ENCODE data around the gene KCTD2.
"Not testable (repeated sequence)": the region's sequence is repeated elsewhere in the genome, so short reads cannot be mapped to it uniquely, and the experiment has no call there.

KCTD2 gene, protein sequence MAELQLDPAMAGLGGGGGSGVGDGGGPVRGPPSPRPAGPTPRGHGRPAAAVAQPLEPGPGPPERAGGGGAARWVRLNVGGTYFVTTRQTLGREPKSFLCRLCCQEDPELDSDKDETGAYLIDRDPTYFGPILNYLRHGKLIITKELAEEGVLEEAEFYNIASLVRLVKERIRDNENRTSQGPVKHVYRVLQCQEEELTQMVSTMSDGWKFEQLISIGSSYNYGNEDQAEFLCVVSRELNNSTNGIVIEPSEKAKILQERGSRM

DNA sequence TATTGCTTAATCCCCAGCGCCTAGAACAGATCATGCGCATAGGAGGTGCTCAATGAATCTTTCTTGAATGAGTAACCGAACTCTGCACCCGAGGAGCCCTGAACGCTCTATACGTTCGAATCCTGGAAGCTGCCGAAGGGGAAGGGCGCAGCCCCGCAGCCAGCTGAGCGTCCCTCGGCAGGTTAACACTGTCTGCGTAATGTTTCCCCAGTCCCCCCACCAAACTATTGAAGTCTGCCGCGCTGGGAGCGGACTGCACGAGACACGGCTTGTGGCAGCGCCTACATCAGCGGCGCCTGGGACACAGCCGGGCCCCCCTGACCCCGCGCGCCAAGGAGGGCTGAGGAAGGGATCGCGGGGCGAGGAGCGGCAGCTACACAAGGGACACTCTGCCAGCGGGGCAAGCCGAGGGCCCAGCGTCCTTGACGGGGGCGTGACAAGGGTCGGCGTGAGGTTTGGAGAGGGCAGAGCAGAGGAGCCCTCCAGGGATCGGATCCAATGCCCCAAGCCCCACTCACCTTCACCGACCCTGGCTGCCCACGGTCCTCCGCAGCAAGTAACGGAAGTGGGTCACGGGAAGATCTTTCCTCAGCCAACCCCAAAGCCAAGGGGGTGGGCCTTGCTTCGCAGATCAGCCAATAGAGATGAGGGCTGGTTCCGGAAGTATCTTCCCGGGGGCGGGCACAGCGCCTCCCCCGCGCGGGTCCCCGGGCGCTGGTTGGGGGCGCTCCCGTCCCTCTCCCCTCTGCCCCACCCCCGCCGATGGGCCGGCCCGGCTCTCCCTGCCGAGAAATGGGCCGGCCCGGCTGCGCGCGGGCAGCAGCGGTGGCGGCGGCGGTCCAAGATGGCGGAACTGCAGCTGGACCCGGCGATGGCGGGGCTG lies at the start of gene KCTD2, which contains the start of gene ATP5PD:
KCTD2 (plus strand) TSS at position 819 of the 883 bp plus-strand sequence; CDS start at position 845, 26 bp downstream.
ATP5PD (minus strand) TSS at position 563 of the 883 bp plus-strand sequence. CDS start 4,319 bp downstream, outside the sequence.
- DNase-seq (ENCODE audit: low read depth, low spot score) = peak; percentile 92

- DNase-seq (ENCODE audit: low read depth, low spot score) = no peak
Measured at GRCh38 chr17:74998783-74999182, 48.2 kb upstream of the KCTD2 start.

DNA sequence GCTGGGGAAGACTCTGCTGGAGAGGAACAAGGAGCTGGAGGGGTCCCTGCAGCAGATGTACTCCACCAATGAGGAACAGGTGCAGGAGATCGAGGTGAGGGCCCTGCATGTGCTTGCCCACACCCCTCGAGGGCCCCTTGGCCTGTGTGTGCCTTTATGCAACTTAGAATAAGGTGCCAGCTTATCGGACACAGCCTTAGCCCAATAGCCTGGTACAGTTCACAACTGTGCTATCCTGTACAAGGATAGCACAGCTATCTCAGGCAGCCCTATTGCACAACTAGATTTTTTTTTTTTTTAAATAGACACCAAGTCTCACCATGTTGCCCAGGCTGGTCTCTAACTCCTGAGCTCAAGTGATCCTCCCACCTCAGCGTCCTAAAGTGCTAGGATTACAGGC lies 47.5 kb upstream of the KCTD2 start:
- no peak for DNase-seq (ENCODE audit: low read depth, low spot score)

DNA sequence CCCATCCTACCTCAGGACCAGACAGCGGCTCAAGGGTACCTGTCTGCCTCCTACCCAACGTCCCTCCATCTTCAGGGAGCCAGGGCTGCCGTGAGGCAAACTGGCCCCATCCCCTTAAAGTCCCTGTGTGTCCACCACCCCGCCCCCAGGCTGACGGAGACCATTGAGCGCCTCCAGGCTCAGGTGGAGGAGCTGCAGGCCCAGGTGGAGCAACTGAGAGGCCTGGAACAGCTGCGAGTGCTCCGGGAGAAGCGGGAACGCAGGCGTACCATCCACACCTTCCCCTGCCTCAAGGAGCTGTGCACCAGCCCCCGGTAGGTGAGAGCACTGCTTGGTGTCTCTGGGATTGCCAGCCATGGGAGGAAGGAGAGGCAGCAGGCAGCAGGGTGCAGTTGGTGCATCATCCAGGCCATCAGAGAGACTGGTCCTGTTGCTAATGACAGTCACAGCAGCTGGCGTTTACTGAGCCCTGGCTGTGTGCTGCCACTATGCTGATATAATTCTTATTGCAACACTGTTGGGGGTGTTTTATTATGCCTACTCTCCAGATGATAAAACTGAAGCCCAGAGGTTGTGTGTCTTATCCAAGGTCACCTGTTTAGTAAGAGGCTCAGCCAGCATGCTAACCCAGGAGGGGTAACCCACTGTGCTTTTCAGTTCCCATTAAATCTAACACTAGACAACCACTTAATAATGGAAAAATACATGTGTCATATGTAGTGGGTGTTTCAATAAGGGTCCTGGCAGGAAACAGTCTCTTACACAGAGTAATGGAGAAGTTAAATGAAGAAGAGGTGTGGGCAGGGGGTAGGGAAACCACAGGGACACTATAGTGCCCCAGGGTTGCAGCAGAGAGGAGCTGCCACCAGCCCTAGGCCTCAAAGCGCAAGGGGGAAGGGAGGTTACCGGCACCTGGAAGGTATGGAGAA lies 44.8 kb upstream of the KCTD2 start:
- DNase-seq (ENCODE audit: low read depth, low spot score) = no peak

DNA sequence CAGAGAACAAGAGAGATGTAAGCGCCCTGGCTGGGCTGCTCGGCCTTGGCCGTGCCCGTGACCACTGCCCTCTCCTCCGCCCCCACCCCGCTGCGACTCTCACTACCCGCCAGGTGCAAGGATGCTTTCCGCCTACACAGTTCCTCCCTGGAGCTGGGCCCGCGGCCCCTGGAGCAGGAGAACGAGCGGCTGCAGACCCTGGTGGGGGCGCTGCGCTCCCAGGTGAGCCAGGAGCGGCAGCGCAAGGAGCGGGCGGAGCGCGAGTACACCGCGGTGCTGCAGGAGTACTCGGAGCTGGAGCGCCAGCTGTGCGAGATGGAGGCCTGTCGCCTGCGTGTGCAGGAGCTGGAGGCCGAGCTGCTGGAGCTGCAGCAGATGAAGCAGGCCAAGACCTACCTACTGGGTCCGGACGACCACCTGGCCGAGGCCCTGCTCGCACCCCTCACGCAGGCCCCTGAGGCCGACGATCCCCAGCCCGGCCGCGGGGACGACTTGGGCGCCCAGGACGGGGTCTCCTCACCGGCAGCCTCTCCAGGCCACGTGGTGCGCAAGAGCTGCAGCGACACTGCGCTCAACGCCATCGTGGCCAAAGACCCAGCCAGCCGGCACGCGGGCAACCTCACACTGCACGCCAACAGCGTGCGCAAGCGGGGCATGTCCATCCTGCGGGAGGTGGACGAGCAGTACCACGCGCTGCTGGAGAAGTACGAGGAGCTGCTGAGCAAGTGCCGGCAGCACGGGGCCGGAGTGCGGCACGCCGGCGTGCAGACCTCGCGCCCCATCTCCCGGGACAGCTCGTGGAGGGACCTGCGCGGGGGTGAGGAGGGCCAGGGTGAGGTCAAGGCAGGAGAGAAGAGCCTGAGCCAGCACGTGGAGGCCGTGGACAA lies 43.7 kb upstream of the KCTD2 start:
- no peak for DNase-seq (ENCODE audit: low read depth, low spot score)

- no peak for DNase-seq (ENCODE audit: low read depth, low spot score)
Measured at GRCh38 chr17:75003957-75004355, 43.1 kb upstream of the KCTD2 start.

DNA sequence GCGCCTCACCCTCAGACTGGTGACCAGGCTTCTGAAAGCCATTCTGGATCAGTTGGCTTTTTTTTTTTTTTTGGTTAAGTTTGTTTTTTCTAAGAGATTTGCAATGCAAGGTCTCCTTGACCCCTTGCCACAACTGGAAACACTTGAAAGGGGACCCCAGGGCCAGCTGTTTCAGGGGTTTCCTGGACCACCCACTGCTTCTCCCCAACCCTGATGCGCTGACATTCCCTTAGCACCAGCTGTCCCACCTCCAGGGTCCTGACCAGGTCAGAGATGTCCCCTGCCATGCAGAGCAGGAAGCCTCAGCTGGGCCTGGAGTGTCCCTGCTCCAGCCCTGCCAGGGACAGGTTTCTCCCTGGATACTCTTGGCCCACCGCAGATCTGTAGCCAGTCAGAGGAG lies 42.7 kb upstream of the KCTD2 start:
- no peak for DNase-seq (ENCODE audit: low read depth, low spot score)

GRCh38 chr17:75005291-75005690 lies 41.7 kb upstream of the KCTD2 start:
- DNase-seq (ENCODE audit: low read depth, low spot score) = no peak

DNA sequence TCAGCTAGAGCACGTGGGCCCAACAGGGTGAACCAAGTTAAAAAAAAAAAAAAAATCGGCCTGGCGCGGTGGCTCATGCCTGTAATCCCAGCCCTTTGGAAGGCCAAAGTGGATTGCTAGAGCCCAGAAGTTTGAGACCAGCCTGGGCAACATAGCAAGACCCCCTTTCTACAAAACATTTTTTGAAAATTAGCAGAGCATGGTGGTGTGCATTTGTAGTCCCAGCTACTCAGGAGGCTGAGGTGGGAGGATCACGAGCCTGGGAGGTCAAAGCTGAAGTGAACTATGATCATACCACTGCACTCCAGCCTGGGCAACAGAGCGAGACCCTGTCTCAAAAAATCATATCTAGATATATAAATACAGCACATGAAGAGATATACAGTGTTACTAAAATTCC lies 40.9 kb upstream of the KCTD2 start:
- DNase-seq (ENCODE audit: low read depth, low spot score) = not testable (repeated sequence)

DNA sequence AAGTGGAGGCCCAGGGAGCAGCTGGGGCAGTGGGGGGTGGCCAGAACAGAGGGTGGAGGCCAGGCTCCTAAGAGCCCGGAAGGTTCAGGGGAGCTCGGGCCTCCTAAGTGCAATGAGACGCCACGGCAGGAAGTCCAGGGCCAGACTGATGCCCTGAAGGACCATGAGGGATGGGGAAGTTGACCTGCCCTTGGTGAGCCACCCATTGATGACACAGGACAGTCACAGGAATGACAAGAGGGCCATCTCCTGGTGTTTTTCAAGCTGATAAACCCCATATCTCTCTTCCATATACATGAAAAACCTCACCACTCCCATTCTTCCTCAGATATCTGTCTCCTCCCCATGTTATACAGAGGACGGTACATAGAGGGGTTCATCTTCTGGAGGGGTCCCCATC lies 40.4 kb upstream of the KCTD2 start:
- no peak for DNase-seq (ENCODE audit: low read depth, low spot score)

- no peak for DNase-seq (ENCODE audit: low read depth, low spot score)
Measured at GRCh38 chr17:75008373-75008772, 38.7 kb upstream of the KCTD2 start.

DNA sequence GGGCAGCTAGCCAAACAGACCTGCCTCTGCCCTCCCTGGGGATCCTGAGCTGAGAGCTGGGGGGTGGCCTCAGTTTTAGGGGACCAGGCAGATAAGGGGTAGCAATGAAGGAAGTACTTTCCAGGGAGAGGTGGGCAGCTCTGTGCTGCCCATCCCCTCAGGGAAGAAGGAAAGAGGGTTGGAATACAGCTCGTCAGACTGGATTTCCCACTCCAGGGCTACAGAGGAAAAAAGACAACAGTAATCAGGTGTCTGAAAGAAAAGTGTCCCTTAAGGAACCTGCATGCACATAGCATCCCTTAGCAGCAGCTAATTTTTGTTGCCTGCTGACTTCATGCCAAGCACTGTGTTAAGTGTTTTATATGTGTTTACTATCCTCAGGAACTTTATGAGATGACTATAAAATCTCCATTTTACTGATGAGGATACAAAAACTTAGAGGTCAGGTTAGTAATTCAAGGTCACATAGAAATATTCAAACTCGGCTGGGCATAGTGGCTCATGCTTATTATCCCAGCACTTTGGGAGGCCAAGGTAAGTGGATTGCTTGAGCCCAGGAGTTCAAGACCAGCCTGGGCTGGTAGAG lies 37.8 kb upstream of the KCTD2 start:
- DNase-seq (ENCODE audit: low read depth, low spot score) = no peak

- DNase-seq (ENCODE audit: low read depth, low spot score) = no peak
Measured at GRCh38 chr17:75010683-75011400, 36.2 kb upstream of the KCTD2 start.

DNA sequence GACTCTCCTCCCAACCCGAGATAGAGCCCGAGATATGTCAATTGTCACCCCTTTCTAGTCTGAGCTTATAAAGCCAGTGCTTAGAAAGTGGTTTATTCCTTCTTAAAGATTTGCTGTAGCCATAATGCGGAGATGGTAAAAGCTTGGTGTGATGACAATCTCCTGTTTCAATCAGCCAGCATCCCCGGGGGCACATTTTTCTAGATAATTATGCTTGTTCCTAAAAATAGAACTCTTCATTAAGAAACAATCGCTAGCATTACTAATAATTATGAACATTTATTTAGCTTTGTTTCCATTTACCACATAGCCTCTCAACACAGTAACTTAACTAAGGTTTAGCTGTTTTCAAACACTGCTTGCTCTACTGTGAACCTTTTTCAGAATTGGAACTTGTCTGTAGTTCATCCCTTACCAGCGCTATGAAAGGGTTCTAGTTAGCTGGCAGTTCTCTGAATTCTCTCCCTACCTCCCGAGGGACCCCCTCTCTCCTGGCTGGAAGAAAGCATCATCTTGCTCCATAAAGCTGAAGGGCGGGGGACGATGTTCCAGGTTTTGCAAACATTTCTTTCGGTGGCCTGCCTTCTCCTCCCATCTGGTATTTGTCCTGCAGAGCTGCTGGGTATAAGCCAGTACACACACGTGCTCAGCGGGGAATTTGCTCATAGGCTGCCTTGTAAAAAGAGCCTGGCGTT lies 35.5 kb upstream of the KCTD2 start:
- DNase-seq (ENCODE audit: low read depth, low spot score) = no peak

DNA sequence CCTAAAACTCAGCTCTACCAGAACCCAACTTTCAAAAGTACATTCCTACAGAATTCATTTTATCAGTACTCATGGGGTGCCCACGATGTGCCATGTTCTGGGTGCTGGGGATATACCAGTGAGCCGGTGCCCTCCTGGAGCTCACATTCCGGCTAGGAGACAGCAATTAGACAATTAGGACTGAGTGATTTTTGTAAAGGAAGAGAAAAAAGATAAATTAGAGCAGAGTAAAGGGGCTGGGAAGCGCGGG lies 35.0 kb upstream of the KCTD2 start:
- DNase-seq (ENCODE audit: low read depth, low spot score) = no peak

- DNase-seq (ENCODE audit: low read depth, low spot score) = peak; percentile 49
Measured at GRCh38 chr17:75012346-75013091, 34.5 kb upstream of the KCTD2 start, which contains the start of gene MRPL58. Gene MRPL58 (plus strand): TSS chr17:75012670. CDS start chr17:75012687, 17 bp downstream.

DNA sequence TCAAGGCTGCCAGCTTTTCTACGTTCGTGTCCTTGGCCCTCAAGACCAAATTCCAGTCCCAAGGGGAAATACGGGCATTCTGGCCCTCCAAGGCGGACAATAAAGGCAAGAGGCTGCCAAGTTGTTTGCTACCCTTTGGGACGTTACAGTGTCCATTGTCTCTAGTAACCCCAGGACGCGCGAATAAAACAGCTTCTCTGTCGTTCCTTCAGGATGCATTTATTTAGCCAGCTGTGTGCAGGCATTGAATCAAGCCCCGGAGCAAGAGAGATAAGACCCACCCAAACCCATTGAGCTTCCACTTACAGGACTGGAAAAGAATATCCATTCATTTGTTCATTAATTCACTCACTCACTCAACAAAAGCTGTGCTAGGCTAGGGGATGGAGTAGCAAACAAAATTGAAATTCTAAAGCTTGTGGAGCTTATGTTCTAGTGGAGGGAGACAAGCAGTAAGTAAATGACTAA lies 33.9 kb upstream of the KCTD2 start:
- no peak for DNase-seq (ENCODE audit: low read depth, low spot score)

- no peak for DNase-seq (ENCODE audit: low read depth, low spot score)
Measured at GRCh38 chr17:75019146-75019545, 27.9 kb upstream of the KCTD2 start.
